ENCODE data around the gene MRPS12.
"Not testable (repeated sequence)": the region's sequence is repeated elsewhere in the genome, so short reads cannot be mapped to it uniquely, and the experiment has no call there.

Gene MRPS12

DNA sequence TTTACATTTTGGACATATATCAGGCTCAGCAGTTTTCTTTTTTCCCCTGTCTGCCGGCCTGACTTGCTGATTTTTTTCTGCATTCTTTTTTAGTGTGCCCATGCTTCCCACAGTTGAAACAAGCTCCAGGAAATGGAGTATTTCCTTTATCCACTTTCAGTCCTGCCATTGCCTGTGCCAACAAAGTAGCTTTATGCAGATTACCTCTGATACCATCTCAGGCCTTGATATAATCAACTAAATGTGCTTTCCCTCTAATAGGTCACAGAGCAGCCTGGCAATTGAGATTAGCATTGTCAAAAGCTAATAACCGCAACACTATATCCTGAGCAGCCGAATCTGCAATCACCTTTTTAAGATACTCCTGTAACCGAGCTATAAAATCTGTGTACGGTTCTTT lies 9.2 kb downstream of the MRPS12 start:
- DNase-seq (ENCODE audit: low spot score), result no peak

DNA sequence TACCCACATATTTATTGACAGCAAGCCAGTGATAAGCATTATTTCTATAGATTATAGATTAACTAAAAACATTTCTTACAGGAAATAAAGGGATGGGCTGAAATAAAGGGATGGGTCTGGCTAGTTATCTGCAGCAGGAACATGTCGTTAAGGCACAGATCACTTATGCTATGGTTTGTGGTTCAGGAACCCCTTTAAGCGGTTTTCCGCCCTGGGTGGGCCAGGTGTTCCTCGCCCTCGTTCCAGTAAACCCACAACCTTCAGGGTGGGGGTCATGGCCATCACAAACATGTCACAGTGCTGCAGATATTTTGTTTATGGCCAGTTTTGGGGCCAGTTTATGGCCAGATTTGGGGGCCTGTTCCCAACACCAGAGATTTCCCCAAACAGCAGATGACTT lies 10.7 kb downstream of the MRPS12 start:
- DNase-seq (ENCODE audit: low spot score), result not testable (repeated sequence)

DNA sequence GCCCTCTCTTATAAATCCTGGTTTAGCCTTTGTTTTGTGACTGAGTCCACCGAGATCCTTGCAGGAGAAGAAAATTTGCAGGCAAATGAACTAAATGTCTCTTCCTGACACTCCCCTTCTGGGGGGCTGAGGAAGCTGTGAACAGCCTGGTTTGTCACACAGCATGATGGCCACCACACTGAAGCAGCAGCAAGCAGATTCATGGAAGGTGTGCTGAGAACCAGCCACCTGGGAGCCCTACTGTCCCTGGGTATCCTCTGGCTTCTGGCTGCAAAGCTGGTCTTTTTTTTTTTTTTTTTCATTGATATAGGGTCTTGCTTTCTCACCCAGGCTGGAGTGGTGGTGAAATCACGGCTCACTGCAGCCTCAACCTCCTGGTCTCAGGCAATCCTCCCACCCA lies 11.2 kb downstream of the MRPS12 start:
- DNase-seq (ENCODE audit: low spot score), result no peak

DNA sequence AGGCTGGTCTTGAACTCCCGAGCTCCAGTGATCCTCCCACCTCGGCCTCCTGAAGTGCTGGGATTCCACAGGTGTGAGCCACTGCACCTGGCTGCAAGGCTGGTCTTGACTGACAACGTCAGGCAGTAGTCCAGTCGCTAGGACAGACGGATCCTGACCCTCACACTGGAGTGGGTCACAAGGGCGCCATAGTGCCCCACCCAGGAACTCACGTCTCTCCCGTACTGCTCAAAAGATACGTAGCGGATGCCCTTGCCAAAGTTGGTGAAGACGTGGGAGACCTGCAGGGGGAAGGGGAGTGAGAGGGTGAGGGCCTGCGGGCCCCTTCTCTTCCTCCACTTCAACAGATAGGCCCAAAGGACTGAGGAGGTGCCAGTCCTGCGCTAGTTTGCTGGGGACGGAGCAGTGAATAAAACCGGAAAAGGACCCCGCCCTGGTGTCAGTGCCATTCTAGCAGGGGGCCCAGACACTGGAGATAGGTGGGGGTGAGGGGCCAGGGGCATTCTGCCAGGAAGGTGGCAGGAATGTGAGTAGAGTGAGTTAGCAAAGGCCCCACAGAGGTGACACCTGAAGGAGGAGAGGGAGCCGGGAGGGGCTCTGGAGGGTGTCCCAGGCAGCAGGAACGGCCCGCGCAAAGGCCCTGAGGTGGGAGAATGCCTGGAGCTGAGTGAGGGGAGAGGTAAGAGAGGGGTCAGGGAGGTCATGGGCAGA lies 11.9 kb downstream of the MRPS12 start:
- no peak for DNase-seq (ENCODE audit: low spot score)

DNA sequence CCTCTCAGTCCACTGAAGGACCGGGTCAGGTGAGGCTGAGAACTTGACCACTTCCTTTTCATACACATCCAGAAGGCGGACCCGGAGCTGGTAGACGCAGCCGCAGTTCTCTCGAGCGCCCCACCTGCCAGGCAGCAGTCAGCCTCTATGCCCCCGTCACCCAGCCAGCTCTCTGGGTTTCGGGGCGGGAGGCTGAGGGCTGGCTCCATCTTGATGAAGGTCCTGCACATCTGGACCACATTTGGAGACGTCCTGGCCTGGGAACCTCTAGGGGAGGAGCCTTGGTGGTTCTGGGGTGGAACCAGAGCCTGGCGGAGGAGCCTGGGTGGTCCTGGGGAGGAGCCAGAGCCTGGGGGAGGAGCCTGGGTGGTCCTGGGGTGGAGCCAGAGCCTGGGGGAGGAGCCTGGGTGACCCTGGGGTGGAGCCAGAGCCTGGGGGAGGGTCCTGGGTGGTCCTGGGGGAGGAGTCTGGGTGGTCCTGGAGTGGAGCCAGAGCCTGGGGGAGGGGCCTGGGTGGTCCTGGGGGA lies 14.3 kb downstream of the MRPS12 start:
- DNase-seq (ENCODE audit: low spot score), result no peak

DNA sequence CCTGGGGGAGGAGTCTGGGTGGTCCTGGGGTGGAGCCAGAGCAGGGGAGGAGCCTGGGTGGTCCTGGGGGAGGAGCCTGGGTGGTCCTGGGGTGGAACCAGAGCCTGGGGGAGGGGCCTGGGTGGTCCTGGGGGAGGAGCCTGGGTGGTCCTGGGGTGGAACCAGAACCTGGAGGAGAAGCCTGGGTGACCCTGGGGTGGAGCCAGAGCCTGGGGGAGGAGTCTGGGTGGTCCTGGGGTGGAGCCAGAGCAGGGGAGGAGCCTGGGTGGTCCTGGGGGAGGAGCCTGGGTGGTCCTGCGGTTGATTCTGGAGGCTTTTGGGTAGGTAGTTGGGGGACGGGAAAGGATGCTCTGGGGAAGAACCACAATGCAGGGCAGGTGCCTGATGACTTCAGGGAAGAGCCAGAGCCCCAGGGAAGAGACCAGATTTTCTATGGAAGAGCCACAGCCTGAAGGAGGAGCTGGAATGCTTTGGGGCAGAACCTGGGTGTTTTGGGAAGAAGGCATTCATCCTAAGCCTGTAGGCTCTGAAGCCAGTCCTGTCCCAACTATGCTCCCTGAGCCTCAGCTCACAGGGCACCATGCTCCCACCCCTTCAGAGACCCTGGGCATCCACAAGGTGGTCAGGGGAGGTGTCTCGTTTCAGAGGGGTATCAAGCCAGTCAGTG lies 15.0 kb downstream of the MRPS12 start:
- DNase-seq (ENCODE audit: low spot score), result no peak

DNA sequence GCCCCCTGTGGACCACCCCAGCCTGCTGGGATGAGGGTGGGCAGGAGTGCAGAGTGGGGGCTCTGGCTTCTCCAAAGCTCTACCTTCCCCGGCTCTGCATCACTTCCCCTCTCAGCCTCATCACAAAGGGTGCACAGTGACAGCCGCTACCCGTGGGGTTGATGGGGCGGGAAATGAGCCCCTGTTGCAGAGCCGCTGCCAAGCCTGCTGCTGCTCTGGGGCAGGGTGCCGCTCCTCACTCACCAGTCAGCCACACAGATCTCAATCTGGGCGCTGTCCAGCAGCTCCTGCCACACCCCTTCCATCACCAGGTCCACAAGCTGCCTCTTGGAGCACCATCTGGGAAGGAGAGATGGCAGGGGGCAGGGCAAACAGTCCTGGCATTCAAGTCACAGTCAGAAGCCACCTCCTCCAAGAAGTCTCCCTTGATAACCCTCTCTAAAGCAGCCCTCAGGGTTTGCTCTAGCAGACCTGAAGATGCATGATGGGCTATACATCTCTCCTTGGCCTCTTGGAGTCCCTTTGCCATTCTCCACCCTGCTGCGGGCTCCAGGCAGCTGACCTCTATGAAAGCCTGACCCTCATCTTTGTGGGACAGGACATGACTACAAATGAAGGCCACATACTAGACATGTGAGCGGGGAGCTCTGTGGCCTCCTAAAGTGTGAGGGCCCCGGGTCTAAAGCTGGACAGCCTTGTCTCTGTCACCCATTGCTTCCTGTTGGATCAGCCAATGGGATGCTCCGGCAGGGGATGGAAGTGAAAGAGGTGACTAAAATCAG lies 15.7 kb downstream of the MRPS12 start:
- no peak for DNase-seq (ENCODE audit: low spot score)

DNA sequence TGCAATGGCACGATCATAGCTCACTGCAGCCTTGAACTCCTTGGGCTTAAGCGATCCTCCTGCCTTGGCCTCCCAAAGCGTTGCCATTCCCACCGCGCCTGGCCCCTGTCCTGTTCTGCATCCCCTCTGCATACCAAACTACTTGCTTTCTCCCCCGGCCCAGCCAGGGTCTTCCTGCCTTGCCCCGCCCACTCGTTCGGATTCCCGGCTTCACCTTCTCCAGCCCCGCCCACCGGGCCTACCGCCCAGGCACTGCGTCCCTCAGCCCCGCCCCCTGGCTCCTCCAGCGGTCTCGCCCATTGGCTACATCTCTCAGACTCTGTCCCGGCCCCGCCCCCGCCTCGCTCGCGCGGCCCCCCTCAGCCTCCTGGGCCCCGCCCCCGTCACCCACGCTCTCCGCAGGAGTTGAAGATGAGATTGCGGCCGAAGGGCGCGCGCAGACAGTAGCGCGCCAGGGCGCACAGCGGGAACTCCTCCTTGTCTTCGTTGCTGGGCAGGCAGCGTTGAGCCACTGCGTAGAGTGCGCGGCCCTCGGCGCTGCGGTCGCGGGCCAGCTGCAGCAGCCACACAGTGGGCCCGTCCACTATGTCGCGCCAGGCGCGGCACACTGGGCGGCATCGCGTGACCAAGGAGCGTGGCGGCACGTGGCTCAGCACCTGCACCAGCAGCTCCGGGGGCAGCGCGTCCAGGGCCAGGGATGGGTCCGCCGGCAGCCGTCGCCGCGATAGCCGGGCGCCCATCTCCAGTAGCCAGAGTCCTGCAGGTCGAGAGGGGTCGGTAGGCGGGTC lies 19.0 kb downstream of the MRPS12 start:
- DNase-seq (ENCODE audit: low spot score), result peak; percentile 77

DNA sequence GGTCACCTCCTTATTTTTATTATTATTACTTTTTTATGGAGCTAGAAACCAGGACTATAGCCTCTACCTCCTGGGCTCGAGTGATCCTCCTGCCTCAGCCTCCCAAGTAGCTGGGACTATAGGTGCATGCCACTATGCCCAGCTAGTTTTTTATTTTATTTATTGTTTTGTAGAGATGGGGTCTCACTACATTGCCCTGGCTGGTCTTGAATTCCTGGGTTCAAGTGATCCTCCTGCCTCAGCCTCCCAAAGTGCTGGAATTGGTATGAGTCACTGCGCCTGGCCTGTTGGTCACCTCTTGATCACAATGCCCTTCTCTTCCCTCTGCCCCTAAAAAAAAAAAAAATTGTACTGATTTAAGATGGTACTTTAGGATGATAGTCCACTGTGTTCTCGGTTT lies 20.4 kb downstream of the MRPS12 start:
- DNase-seq (ENCODE audit: low spot score), result no peak

DNA sequence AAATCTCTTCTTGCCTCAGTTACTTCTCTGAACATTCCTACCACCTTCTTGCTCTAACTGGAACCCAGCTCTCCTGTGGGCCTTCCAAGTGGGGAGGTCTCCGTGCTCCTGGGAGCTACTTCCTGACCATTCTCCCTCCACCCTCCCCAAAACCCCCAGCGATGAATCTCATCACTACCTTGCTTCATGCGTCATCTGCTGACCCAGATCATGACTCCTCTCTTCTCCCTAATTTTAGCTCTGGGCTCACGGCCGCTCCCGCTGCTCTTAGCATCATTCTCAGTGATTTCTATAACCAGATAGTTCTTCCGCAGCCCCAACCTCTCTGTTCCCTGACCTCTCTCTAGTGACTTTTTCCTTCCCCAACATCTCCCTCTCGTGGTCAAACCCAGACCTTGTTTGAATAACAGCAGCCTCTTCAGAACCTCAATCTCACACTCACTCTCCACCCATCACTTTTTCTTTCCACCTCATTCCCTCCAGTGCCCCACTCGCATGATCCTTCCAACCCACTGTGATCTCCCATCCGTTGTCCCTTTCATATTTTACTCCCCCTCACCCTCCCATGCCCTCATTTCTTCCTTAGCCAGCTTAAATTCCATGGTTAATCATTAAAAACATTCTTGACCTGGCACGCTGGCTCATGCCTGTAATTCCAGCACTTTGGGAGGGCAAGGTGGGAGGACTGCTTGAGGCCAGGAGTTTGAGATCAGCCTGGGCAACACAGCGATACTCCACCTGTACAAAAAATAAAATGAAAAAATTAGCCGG lies 21.8 kb downstream of the MRPS12 start:
- peak; percentile 43 for DNase-seq (ENCODE audit: low spot score)

DNA sequence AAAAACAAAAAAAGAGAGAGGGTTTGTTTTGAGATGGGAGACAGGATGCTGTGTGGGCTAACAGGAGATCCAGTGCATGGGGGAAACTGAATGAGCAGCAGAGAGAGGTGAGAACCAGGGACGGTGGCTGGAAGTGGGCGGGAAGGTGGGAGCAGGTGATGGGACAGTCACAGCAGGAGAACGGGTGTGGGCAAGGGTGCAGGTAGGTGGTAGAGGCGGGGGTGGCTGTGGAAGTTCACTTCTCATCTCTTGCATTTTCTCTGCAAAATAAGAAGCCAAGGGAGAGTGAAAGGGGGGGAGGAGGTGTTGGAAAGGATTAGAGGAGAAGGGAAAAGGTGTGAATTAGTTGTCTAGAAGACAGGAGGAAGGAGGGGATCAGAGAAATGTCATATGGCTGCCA lies 22.9 kb downstream of the MRPS12 start:
- DNase-seq (ENCODE audit: low spot score), result no peak

DNA sequence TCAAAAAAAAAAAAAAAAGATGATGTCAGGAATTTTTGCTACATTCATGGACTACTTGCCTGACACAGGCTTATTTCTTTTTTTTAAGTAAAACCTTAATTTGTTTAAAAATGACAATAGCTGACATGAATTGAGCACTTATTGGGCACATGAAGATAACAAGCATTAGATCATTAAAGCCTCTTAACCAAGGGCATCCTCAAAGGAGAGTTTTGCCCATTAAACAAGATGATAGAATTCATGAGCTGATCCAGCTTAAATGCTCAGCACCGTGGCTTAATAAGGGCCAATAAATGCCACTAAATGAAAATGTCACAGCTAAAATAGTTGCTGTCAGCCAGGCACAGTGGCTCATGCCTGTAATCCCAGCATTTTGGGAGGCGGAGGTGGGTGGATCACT lies 25.5 kb downstream of the MRPS12 start:
- no peak for DNase-seq (ENCODE audit: low spot score)

DNA sequence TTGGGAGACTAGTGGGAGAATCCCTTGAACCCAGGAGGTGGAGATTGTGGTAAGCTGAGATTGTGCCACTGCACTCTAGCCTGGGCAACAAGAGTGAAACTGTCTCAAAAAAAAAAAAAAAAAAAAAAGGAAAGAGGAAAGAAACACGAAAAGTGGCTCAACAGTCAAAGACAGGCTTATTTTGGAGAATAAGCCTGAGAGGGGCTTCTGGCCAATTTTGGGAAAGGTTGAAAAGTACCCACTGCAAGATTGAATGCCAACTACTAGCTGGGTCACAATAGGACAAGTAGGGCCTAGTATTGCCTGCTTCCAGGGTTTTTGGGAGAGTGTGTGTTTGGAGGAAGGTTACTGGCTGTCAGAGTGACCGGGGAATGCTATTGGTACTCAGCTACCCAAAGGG lies 27.6 kb downstream of the MRPS12 start:
- no peak for DNase-seq (ENCODE audit: low spot score)

DNA sequence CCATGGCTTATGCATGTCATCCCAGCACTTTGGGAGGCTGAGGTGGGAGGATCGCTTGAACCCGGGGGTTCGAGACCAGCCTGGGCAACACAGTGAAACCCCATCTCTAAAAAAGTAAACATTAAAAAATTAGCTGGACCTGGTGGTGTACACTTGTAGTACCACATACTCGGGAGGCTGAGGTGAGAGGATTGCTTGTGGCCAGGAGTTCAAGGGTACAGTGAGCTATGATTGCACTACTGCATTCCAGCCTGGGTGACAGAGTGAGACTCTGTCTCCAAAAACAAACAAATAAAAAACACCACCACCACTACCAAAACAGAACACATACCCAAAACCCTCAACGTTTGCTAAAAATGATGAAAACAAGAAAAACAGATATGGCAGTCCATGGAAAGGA lies 28.9 kb downstream of the MRPS12 start:
- no peak for DNase-seq (ENCODE audit: low spot score)

DNA sequence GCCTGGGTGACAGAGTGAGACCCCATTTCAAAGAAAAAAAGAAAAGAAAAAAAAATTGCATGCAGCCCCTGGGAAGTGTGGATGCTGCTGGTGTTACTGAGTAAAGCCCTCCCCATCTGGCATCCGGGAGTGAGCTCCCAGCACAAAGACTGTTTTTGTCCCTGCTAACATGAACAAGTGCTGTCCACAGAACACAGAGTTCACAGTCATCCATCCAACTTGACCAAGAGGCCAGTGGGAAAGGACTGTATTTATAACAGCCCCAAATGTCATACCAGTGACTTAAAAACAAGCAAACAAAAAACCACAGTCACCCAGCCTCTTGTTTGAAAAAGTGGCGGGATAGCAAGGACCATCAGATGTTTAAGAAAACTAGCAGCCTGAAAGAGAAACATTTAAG lies 34.0 kb downstream of the MRPS12 start:
- DNase-seq (ENCODE audit: low spot score), result no peak

DNA sequence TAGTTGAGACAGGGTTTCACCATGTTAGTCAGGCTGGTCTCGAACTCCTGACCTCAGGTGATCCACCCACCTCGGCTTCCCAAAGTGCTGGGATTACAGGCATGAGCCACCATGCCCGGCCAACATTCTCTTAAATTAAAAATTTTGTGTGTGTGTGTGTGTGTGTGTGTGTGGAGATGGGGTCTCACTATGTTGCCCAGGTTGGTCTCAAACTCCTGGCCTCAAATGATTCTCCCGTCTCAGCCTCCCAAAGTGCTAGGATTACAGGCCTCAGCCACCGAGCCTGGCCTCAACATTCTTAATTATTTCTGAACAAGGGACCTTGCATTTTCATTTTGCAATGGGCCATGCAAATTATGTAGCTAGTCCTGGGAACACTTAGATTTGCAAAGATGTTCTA lies 35.4 kb downstream of the MRPS12 start:
- not testable (repeated sequence) for DNase-seq (ENCODE audit: low spot score)

DNA sequence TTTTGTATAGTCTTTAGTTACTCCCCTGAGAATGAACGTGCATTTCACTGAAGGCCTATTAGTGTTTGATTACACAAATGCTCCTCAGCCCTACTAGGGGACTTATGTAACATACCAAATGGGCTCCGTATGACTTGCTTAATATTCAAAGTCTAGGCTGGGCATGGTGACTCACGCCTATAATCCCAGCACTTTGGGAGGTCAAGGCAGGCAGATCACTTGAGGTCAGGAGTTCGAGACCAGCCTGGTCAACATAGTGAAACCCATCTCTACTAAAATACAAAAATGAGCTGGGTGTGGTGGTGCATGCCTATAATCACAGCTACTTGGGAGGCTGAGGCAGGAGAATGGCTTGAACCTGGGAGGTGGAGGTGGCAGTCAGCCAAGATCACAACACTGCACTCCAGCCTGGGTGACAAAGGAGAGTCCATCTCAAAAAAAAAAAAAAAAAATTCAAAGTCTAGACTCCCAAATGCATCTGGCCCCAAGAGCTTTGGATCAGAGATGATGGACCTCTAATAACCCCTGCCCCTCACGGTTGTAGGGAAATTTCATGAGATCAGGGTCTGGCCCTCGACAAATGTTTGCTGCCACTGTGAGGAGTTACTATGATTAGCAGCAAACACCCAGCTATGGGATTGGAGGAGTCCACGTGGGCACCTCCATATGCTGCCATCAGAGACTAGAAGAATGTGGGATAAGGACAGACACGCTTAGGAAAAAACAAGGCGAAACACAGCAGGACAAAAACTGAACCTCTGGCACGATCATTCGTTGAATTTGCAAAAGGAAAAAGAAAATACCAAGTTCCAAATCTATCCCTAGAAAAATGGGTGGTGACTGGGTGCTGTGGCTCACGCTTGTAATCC lies 40.2 kb downstream of the MRPS12 start:
- no peak for DNase-seq (ENCODE audit: low spot score)

DNA sequence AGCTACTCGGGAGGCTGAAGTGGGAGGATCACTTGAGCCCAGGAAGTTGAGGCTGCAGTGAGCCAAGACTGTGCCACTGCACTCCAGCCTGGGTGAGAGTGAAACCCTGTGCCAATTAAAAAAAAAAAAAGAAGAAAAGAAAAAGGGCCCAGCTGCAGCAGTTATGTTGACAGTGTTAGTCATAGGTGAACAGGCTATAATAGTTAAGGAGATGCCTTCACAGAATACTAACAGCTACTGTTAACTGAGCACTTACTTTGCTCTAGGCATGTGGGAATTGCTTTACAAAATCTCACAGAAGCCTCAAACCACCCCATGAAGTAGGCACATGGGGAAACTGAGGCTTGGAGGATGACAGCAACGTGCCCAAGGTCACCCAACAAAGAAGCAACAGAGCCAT lies 40.9 kb downstream of the MRPS12 start:
- no peak for DNase-seq (ENCODE audit: low spot score)

DNA sequence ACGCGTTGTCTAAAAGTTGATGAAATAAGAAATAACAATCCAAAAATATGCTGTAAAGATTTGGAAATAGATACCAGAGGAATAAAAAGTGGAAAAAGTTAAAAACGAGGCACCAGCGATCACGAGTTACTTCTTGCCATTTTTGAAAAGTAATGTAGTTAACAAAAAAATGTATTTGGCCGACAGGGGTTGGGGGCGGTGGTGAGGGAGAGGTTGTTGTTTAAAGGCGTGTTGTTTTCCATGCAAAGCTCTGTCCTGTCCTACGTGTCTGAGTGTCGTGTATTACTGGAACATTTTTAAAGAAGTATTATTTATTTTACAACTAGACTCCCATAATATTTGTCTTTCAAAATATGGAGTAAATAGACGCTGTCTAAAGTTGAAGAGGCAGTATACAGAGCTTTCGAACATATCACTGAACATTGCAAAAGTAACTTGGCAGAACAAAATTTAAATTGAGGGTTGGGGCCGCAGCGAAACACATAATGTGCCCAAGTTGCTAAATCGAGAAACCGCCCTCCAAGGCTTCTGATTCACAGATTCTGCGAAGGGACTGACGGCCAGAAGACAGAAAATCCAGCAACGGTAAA lies 44.0 kb downstream of the MRPS12 start:
- no peak for DNase-seq (ENCODE audit: low spot score)

All from CD4-positive, alpha-beta T cell treated with Interleukin-2 at 100 ng/mL for 4 hours (primary cell).